Epidermal melanocyte (primary cell): Measurements from ENCODE around the gene CPSF4L.
"Not testable (repeated sequence)": the region's sequence is repeated elsewhere in the genome, so short reads cannot be mapped to it uniquely, and the experiment has no call there.

Source experiments
- DNase-seq: peaks from one replicate; pipeline ENCODE4 v3.0.0; 2011; ENCODE audit warnings: low spot score; ENCODE audit not compliant: insufficient read length

CPSF4L gene

GRCh38 chr17:73268582-73269328 is 7.1 kb upstream of the CPSF4L start:
- no peak for DNase-seq

GRCh38 chr17:73267648-73268537 is 6.2 kb upstream of the CPSF4L start:
- no peak for DNase-seq

- DNase-seq = no peak
Measured at GRCh38 chr17:73266796-73267195, 5.1 kb upstream of the CPSF4L start.

- DNase-seq = no peak
Measured at GRCh38 chr17:73265646-73266640, 4.3 kb upstream of the CPSF4L start.

GRCh38 chr17:73264448-73264847 is 2.8 kb upstream of the CPSF4L start:
- not testable (repeated sequence) for DNase-seq

GRCh38 chr17:73262676-73263642 is 1.3 kb upstream of the CPSF4L start:
- no peak for DNase-seq

- no peak for DNase-seq
Measured at GRCh38 chr17:73261952-73262675, 434 bp upstream of the CPSF4L start.

- DNase-seq = no peak
Measured at GRCh38 chr17:73257516-73257915, 4.2 kb downstream of the CPSF4L start.

GRCh38 chr17:73256220-73256619 is 5.5 kb downstream of the CPSF4L start:
- DNase-seq = no peak

GRCh38 chr17:73255671-73256181 is 6.0 kb downstream of the CPSF4L start:
- DNase-seq = no peak

- DNase-seq = no peak
Measured at GRCh38 chr17:73251871-73252270, 9.8 kb downstream of the CPSF4L start.

GRCh38 chr17:73250851-73251640 is 10.6 kb downstream of the CPSF4L start:
- no peak for DNase-seq

GRCh38 chr17:73249700-73250099 is 12.0 kb downstream of the CPSF4L start:
- DNase-seq = no peak

GRCh38 chr17:73248532-73248931 is 13.1 kb downstream of the CPSF4L start:
- no peak for DNase-seq

GRCh38 chr17:73247726-73248125 is 14.0 kb downstream of the CPSF4L start:
- no peak for DNase-seq

GRCh38 chr17:73240561-73240960 is 21.1 kb downstream of the CPSF4L start:
- no peak for DNase-seq

GRCh38 chr17:73237714-73238113 is 24.0 kb downstream of the CPSF4L start:
- DNase-seq = no peak

GRCh38 chr17:73234736-73235135 is 26.9 kb downstream of the CPSF4L start:
- DNase-seq = no peak
